ENCODE measurements around the gene CRYM.
A peak's percentile ranks its signal among the peaks of the same experiment; 100 is the strongest.
"Not testable (repeated sequence)": the region's sequence is repeated elsewhere in the genome, so short reads cannot be mapped to it uniquely, and the experiment has no call there.

CRYM gene

DNA sequence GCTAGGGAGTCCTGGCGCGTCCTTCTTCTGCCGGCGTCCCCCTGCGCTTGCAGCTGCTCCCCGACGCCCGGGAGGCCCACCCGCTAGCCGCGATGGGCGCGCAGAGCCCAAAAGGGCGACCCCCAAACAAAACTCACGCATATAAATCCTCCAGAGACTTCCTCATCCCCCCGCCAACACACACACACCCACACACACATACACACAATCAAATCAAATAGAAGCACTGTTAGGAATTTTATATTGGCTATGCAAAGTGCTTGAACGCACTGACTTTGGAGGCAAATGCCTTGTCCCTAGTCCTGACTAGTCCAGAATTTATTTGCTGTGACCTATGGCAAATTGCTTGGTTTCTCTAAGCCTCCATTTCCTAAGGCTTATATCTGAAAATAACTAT lies 23.8 kb upstream of the CRYM start:
- Histone ChIP-seq H3K4me2 (ENCODE audit: low read length) (peak overlapping the region; percentile 99), H2BK15ac (replicated peaks; ENCODE audit: low read depth) (no peak overlapping the region), H3K36me3 (ENCODE audit: control insufficient read depth, insufficient read depth, low read length) (no peaks in the 10 kb centered on the region), H3K23ac (ENCODE audit: low read length) (no peak overlapping the region), H3K18ac (ENCODE audit: low read length) (no peak overlapping the region), H3K79me2 (ENCODE audit: control insufficient read depth, insufficient read depth, low read length) (no peaks in the 10 kb centered on the region), H3K79me1 (ENCODE audit: low read length) (no peaks in the 10 kb centered on the region), H4K5ac (ENCODE audit: low read length) (no peak overlapping the region), H4K8ac (ENCODE audit: low read depth, low read length) (no peak overlapping the region), H3K4ac (ENCODE audit: low read depth, low read length) (no peak overlapping the region), H3K27ac (ENCODE audit: low read depth, low read length) (no peak overlapping the region), H2BK120ac (ENCODE audit: low read depth, low read length) (no peak overlapping the region), H3K9ac (ENCODE audit: low read length) (peak overlapping the region; percentile 22), H2BK5ac (ENCODE audit: low read length) (no peak overlapping the region), H3K27me3 (ENCODE audit: insufficient read depth, low read length, poor library complexity) (peaks cover 4% of the 10 kb centered on the region), H3K56ac (ENCODE audit: low read length) (peak overlapping the region; percentile 73), H3K4me1 (ENCODE audit: control insufficient read depth, low read depth, low read length) (peaks cover 3% of the 10 kb centered on the region), H2AK5ac (ENCODE audit: low read length) (no peak overlapping the region), H3K4me3 (ENCODE audit: low read length) (no peak overlapping the region)
- WGBS (ENCODE audit: extremely low coverage, insufficient coverage, low lambda C conversion rate) = no CpG with 5 or more reads among the region's 17 CpGs
- peak; percentile 5 for DNase-seq

DNA sequence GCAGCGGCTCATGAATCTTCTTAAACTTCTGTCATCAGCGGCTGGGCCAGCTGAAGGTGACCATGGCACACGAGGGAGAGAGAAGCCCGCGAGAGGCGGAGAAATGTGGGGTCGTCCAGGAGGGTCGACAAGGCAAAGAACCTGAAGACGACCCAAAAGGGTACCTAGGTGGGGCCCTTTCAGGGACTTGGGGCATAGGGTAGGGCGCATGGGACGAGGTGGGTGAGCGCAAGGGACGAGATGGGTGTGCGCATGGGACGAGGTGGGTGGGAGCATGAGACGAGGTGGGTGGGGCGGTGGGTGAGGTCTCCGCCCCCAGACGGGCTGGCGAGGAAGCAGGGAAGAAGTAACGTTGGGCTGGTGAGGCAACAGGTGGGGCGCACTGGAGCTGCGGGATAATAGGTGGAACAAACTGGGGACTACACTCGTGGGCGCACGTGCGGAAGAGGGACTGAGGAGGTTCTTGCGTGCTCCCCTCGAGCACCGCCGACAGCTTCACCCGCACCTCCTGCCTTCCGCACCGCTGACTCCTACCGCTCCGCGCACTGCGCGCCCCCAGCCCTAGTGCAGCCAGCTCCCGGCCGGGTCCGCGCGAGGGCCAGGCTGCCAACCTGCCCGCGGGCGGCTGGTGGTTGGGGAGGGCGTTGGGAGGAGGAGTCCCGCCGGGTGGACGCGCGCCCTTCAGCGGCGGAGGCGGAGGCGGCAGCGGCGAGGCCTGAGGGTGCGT lies 23.2 kb upstream of the CRYM start:
- no CpG with 5 or more reads among the region's 60 CpGs for WGBS (ENCODE audit: extremely low coverage, insufficient coverage, low lambda C conversion rate)
- Histone ChIP-seq H3K23ac (ENCODE audit: low read length) (no peak overlapping the region), H2AK5ac (ENCODE audit: low read length) (no peak overlapping the region), H3K27ac (ENCODE audit: low read depth, low read length) (no peak overlapping the region), H2BK5ac (ENCODE audit: low read length) (no peak overlapping the region), H3K79me1 (ENCODE audit: low read length) (no peaks in the 10 kb centered on the region), H3K18ac (ENCODE audit: low read length) (no peak overlapping the region), H4K8ac (ENCODE audit: low read depth, low read length) (no peak overlapping the region), H3K4me1 (ENCODE audit: control insufficient read depth, low read depth, low read length) (peaks cover 3% of the 10 kb centered on the region), H3K36me3 (ENCODE audit: control insufficient read depth, insufficient read depth, low read length) (no peaks in the 10 kb centered on the region), H3K4ac (ENCODE audit: low read depth, low read length) (no peak overlapping the region), H3K4me3 (ENCODE audit: low read length) (peak overlapping the region; percentile 55), H3K56ac (ENCODE audit: low read length) (peak overlapping the region; percentile 75), H3K79me2 (ENCODE audit: control insufficient read depth, insufficient read depth, low read length) (no peaks in the 10 kb centered on the region), H4K5ac (ENCODE audit: low read length) (no peak overlapping the region), H3K27me3 (ENCODE audit: insufficient read depth, low read length, poor library complexity) (peaks cover 4% of the 10 kb centered on the region), H2BK15ac (replicated peaks; ENCODE audit: low read depth) (no peak overlapping the region), H3K4me2 (ENCODE audit: low read length) (peak overlapping the region; percentile 99), H3K9ac (ENCODE audit: low read length) (peak overlapping the region; percentile 55), H2BK120ac (ENCODE audit: low read depth, low read length) (no peak overlapping the region)
- DNase-seq = peak; percentile 83

DNA sequence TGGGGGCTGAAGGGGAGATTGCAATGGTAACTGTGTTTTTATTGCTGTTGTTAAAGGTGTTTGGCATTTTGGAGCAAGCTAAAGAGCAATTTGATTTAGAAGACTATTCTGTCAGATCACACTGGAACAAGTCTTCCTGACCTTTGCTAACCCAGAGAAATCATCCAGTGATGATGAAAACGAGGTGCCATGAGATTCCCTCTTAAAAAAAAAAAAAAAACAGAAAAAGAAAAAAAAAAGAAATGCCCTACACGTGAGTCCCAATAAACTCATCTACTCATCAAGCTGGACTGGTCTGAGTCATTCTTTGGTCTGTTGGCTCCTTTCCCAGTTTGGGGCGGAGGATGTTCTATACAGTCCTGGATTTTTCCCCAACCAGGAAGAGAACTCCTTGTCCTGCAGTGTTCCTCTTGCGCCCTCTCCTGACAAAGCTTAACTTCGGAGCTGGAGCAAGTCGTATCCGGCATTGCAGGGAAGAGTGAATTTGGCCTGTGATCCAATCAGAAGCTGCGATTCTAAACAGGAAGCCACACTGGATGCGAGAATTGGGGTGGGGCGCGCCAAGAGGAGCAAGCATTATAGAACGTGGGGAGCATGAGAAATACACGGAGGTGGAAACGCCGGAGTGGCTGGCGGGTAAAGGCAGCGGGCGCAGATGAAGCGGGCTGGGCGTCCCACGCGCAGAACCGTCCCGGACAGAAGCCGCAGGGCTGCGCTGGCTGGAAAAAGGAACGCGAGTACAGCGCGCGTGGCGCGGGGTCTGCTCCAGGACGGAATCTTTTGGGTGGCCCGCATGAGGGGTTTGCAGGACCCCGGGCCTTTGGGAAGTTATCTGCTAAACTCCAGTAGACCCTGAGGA lies 22.4 kb upstream of the CRYM start:
- no peak overlapping the region for H2BK15ac ChIP-seq (replicated peaks; ENCODE audit: low read depth)
- H2AK5ac ChIP-seq (ENCODE audit: low read length) = no peak overlapping the region
- no CpG with 5 or more reads among the region's 36 CpGs for WGBS (ENCODE audit: extremely low coverage, insufficient coverage, low lambda C conversion rate)
- peak; percentile 98 for DNase-seq
- no peak overlapping the region for H4K5ac ChIP-seq (ENCODE audit: low read length)
- H4K8ac ChIP-seq (ENCODE audit: low read depth, low read length) = no peak overlapping the region
- peak overlapping the region; percentile 55 for H3K9ac ChIP-seq (ENCODE audit: low read length)
- H2BK120ac ChIP-seq (ENCODE audit: low read depth, low read length) = no peak overlapping the region
- H3K79me1 ChIP-seq (ENCODE audit: low read length) = no peaks in the 10 kb centered on the region
- no peak overlapping the region for H3K27ac ChIP-seq (ENCODE audit: low read depth, low read length)
- H3K4me2 ChIP-seq (ENCODE audit: low read length) = peak overlapping the region; percentile 99
- H3K23ac ChIP-seq (ENCODE audit: low read length) = no peak overlapping the region
- peaks cover 3% of the 10 kb centered on the region for H3K4me1 ChIP-seq (ENCODE audit: control insufficient read depth, low read depth, low read length)
- H3K18ac ChIP-seq (ENCODE audit: low read length) = no peak overlapping the region
- H3K27me3 ChIP-seq (ENCODE audit: insufficient read depth, low read length, poor library complexity) = peaks cover 4% of the 10 kb centered on the region
- H2BK5ac ChIP-seq (ENCODE audit: low read length) = no peak overlapping the region
- no peaks in the 10 kb centered on the region for H3K36me3 ChIP-seq (ENCODE audit: control insufficient read depth, insufficient read depth, low read length)
- H3K56ac ChIP-seq (ENCODE audit: low read length) = peak overlapping the region; percentile 75
- H3K4me3 ChIP-seq (ENCODE audit: low read length) = peak overlapping the region; percentile 55
- H3K79me2 ChIP-seq (ENCODE audit: control insufficient read depth, insufficient read depth, low read length) = no peaks in the 10 kb centered on the region
- no peak overlapping the region for H3K4ac ChIP-seq (ENCODE audit: low read depth, low read length)

DNA sequence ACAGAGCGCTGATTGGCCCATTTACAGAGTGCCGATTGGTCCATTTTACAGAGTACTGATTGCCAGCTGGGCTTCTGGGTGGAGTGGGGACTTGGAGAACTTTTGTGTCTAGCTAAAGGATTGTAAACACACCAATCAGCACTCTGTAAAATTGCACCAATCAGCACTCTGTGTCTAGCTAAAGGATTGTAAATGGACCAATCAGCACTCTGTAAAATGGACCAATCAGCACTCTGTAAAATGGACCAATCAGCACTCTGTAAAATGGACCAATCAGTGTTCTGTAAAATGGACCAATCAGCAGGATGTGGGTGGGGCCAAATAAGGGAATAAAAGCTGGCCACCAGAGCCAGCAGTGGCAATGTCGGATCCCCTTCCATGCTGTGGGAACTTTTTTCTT lies 11.7 kb upstream of the CRYM start:
- H3K56ac ChIP-seq (ENCODE audit: low read length); H3K27ac ChIP-seq (ENCODE audit: low read depth, low read length); H4K5ac ChIP-seq (ENCODE audit: low read length); H3K23ac ChIP-seq (ENCODE audit: low read length); H3K4ac ChIP-seq (ENCODE audit: low read depth, low read length); H3K79me2 ChIP-seq (ENCODE audit: control insufficient read depth, insufficient read depth, low read length); DNase-seq; H3K9ac ChIP-seq (ENCODE audit: low read length); H2AK5ac ChIP-seq (ENCODE audit: low read length); H2BK120ac ChIP-seq (ENCODE audit: low read depth, low read length); H2BK15ac ChIP-seq (replicated peaks; ENCODE audit: low read depth); H2BK5ac ChIP-seq (ENCODE audit: low read length); H3K4me3 ChIP-seq (ENCODE audit: low read length); H3K79me1 ChIP-seq (ENCODE audit: low read length); H3K18ac ChIP-seq (ENCODE audit: low read length); H3K27me3 ChIP-seq (ENCODE audit: insufficient read depth, low read length, poor library complexity); H3K4me1 ChIP-seq (ENCODE audit: control insufficient read depth, low read depth, low read length); H4K8ac ChIP-seq (ENCODE audit: low read depth, low read length); H3K4me2 ChIP-seq (ENCODE audit: low read length); H3K36me3 ChIP-seq (ENCODE audit: control insufficient read depth, insufficient read depth, low read length): not testable (repeated sequence)
- no CpG with 5 or more reads among the region's 3 CpGs for WGBS (ENCODE audit: extremely low coverage, insufficient coverage, low lambda C conversion rate)

DNA sequence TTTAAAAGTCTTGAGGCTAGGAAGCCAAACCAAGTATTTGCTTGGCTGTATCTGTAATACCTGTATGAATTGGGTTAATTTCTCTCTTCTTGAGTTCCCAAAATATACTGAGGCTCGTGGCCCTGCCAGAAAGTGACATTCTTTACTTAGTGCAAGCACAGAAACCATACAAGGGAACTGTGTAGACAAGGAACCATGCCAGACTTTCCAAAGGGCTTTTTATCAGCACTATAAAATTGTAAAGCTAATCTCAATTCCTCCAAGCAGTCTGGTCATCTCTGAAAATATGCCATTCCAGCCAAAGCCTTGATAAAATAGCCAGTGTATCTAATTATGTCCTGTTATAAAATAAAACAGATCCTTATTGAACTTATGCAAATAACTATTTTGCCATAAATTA lies 7.2 kb upstream of the CRYM start:
- no CpG with 5 or more reads among the region's 1 CpG for WGBS (ENCODE audit: extremely low coverage, insufficient coverage, low lambda C conversion rate)

More for the DNA sequence above, 7.2 kb upstream of the CRYM start:
- Histone ChIP-seq H3K27ac (ENCODE audit: low read depth, low read length) (no peak overlapping the region), H3K36me3 (ENCODE audit: control insufficient read depth, insufficient read depth, low read length) (no peaks in the 10 kb centered on the region), H3K79me1 (ENCODE audit: low read length) (no peaks in the 10 kb centered on the region), H2BK15ac (replicated peaks; ENCODE audit: low read depth) (no peak overlapping the region), H3K56ac (ENCODE audit: low read length) (no peak overlapping the region), H3K79me2 (ENCODE audit: control insufficient read depth, insufficient read depth, low read length) (no peaks in the 10 kb centered on the region), H3K18ac (ENCODE audit: low read length) (no peak overlapping the region), H3K23ac (ENCODE audit: low read length) (no peak overlapping the region), H2AK5ac (ENCODE audit: low read length) (no peak overlapping the region), H4K8ac (ENCODE audit: low read depth, low read length) (no peak overlapping the region), H2BK5ac (ENCODE audit: low read length) (no peak overlapping the region), H3K4me1 (ENCODE audit: control insufficient read depth, low read depth, low read length) (no peaks in the 10 kb centered on the region), H3K9ac (ENCODE audit: low read length) (no peak overlapping the region), H3K27me3 (ENCODE audit: insufficient read depth, low read length, poor library complexity) (no peaks in the 10 kb centered on the region), H2BK120ac (ENCODE audit: low read depth, low read length) (no peak overlapping the region), H4K5ac (ENCODE audit: low read length) (no peak overlapping the region), H3K4me3 (ENCODE audit: low read length) (no peak overlapping the region), H3K4me2 (ENCODE audit: low read length) (no peak overlapping the region), H3K4ac (ENCODE audit: low read depth, low read length) (no peak overlapping the region)
- DNase-seq = no peak
